NCI-H1930 (cell line): Measurements from ENCODE around the gene KCNG2.
"Not testable (repeated sequence)": the region's sequence is repeated elsewhere in the genome, so short reads cannot be mapped to it uniquely, and the experiment has no call there.

ENCODE experiments used
- DNase-seq, 2 experiments: peaks; one replicate each; lab custom pipeline; 2025; lab: John Stamatoyannopoulos, UW

Gene KCNG2

GRCh38 chr18:79853303-79853992, 55.7 kb downstream of the KCNG2 start:
- DNase-seq, result no peak

- DNase-seq, result no peak
These were observed 56.2 kb downstream of the KCNG2 start for GRCh38 chr18:79853993-79854364.

GRCh38 chr18:79855147-79855933, 57.6 kb downstream of the KCNG2 start:
- no peak for DNase-seq

GRCh38 chr18:79856119-79857007, 58.6 kb downstream of the KCNG2 start:
- no peak for DNase-seq

GRCh38 chr18:79857082-79857671, 59.4 kb downstream of the KCNG2 start:
- DNase-seq, result no peak

GRCh38 chr18:79859314-79859713, 61.6 kb downstream of the KCNG2 start:
- no peak for DNase-seq

- no peak for DNase-seq
These were observed 63.9 kb downstream of the KCNG2 start for GRCh38 chr18:79861687-79862086.

- DNase-seq, result no peak
These were observed 64.8 kb downstream of the KCNG2 start for GRCh38 chr18:79862562-79862961.

GRCh38 chr18:79863161-79864005, 65.6 kb downstream of the KCNG2 start:
- DNase-seq, result no peak

- no peak for DNase-seq
These were observed 66.4 kb downstream of the KCNG2 start for GRCh38 chr18:79864006-79864725.

- DNase-seq, result not testable (repeated sequence)
These were observed 67.2 kb downstream of the KCNG2 start for GRCh38 chr18:79864955-79865354.

- not testable (repeated sequence) for DNase-seq
These were observed 68.2 kb downstream of the KCNG2 start for GRCh38 chr18:79865951-79866350.

- DNase-seq, result no peak
These were observed 69.3 kb downstream of the KCNG2 start for GRCh38 chr18:79866889-79867574.

GRCh38 chr18:79867666-79868065, 69.9 kb downstream of the KCNG2 start:
- DNase-seq, result no peak

GRCh38 chr18:79868168-79868784, 70.5 kb downstream of the KCNG2 start:
- no peak for DNase-seq

GRCh38 chr18:79868811-79869541, 71.2 kb downstream of the KCNG2 start:
- DNase-seq, result no peak

GRCh38 chr18:79869591-79870300, 72.0 kb downstream of the KCNG2 start:
- DNase-seq, result no peak
